K562 (cell line): Measurements from ENCODE around the gene LRP10. TPM values are rescaled to one million over a fixed set of nuclear protein-coding genes. Genes with fewer than 3 reads are reported as not detected.

Source experiments
- ESRRA ChIP-seq: fragments of 450-650 bp; IDR thresholded peaks from 2 replicates; pipeline ENCODE4 v1.6.1; 2014; ENCODE audit warnings: low read depth, mild to moderate bottlenecking, moderate library complexity, borderline replicate concordance
- FOXA1 ChIP-seq: fragments of 450-650 bp; IDR thresholded peaks from 2 replicates; pipeline ENCODE4 v1.6.1; 2016; ENCODE audit warnings: mild to moderate bottlenecking, borderline replicate concordance
- GATA2 ChIP-seq: sonication (generic); formaldehyde crosslinking; IDR thresholded peaks from 2 replicates; pipeline ENCODE4 v1.4.0; 2020; ENCODE audit warnings: mild to moderate bottlenecking, missing genetic modification reagents
- ID3 ChIP-seq, 2 experiments: fragments of 250-450 bp in 1 of 2; fragments of 450-650 bp in 1 of 2; sonication (Bioruptor Pico) in 1 of 2; IDR thresholded peaks; 2 replicates each; pipeline versions ENCODE4 v1.6.1 to v1.8.0; 2016 to 2021; ENCODE audit warnings: mild to moderate bottlenecking in 2 of 2, moderate library complexity in 2 of 2, missing compliant biosample characterization in 1 of 2, missing genetic modification characterization in 1 of 2
- JUND ChIP-seq, 2 experiments: IDR thresholded peaks; 2 replicates in 1 of 2; 3 replicates in 1 of 2; pipeline ENCODE4 v1.6.1; 2011; ENCODE audit warnings: borderline replicate concordance in 2 of 2, low read depth in 2 of 2, low read length in 2 of 2, improper control_type of control experiment in 1 of 2, missing biosample characterization in 1 of 2, missing genetic modification characterization in 1 of 2, missing genetic modification reagents in 1 of 2
- MED1 ChIP-seq: sonication (generic); formaldehyde crosslinking; IDR thresholded peaks from 2 replicates; pipeline ENCODE4 v1.8.1; 2023; ENCODE audit warnings: missing genetic modification reagents, borderline replicate concordance
- MITF ChIP-seq: IDR thresholded peaks from 2 replicates; pipeline ENCODE4 v1.6.1; 2014; ENCODE audit warnings: antibody characterized with exemption
- NR1H2 ChIP-seq: sonication (generic); formaldehyde crosslinking; IDR thresholded peaks from 2 replicates; pipeline ENCODE4 v1.4.0; 2020; ENCODE audit warnings: mild to moderate bottlenecking, missing genetic modification reagents
- POLR2A ChIP-seq: fragments of 450-650 bp; conservative IDR thresholded peaks from 2 replicates; pipeline ENCODE4 v1.6.1; 2016
- RAD21 ChIP-seq, 2 experiments: fragments of 250-450 bp in 1 of 2; fragments of 450-650 bp in 1 of 2; sonication (Bioruptor Pico) in 1 of 2; formaldehyde crosslinking in 1 of 2; IDR thresholded peaks in 1 of 2; conservative IDR thresholded peaks in 1 of 2; 2 replicates each; pipeline versions ENCODE4 v1.4.0 to v1.8.0; 2020 to 2022; ENCODE audit warnings: mild to moderate bottlenecking in 2 of 2, moderate library complexity in 1 of 2
- RBM34 ChIP-seq: fragments of 200-400 bp; formaldehyde crosslinking; IDR thresholded peaks from 2 replicates; pipeline ENCODE4 v1.6.1; 2018; ENCODE audit warnings: low read length, borderline replicate concordance; ENCODE audit not compliant: insufficient read depth
- RERE ChIP-seq: sonication (generic); formaldehyde crosslinking; IDR thresholded peaks from 2 replicates; pipeline ENCODE4 v1.8.0; 2023; ENCODE audit warnings: missing genetic modification reagents, mild to moderate bottlenecking, borderline replicate concordance
- SAFB ChIP-seq: fragments of 200-400 bp; formaldehyde crosslinking; IDR thresholded peaks from 2 replicates; pipeline ENCODE4 v1.6.1; 2017; ENCODE audit warnings: low read depth, low read length, borderline replicate concordance
- SRSF7 ChIP-seq: fragments of 200-400 bp; formaldehyde crosslinking; optimal IDR thresholded peaks from 2 replicates; pipeline ENCODE3; 2017; ENCODE audit warnings: mild to moderate bottlenecking, low read depth, low read length
- STAT5A ChIP-seq: IDR thresholded peaks from 2 replicates; pipeline ENCODE4 v1.6.1; 2012; ENCODE audit warnings: low read length, inconsistent platforms, borderline replicate concordance
- TAF15 ChIP-seq: fragments of 200-400 bp; formaldehyde crosslinking; IDR thresholded peaks from 2 replicates; pipeline ENCODE4 v1.6.1; 2017; ENCODE audit warnings: mild to moderate bottlenecking, low read depth, low read length, moderate library complexity
- ZNF274 ChIP-seq: IDR thresholded peaks from 2 replicates; pipeline ENCODE4 v1.6.1; 2011; ENCODE audit warnings: low read depth, mild to moderate bottlenecking, low read length, moderate library complexity, borderline replicate concordance
- ZNF431 ChIP-seq: sonication (generic); formaldehyde crosslinking; IDR thresholded peaks from 2 replicates; pipeline ENCODE4 v1.8.0; 2022; ENCODE audit warnings: mild to moderate bottlenecking, missing genetic modification reagents
- ZNF436 ChIP-seq: fragments of 250-450, 450-650 bp; sonication (Bioruptor Pico); formaldehyde crosslinking; IDR thresholded peaks from 2 replicates; pipeline ENCODE4 v1.7.0; 2020; ENCODE audit warnings: mild to moderate bottlenecking
- ZNF76 ChIP-seq: fragments of 250-450 bp; sonication (Bioruptor Pico); IDR thresholded peaks from 2 replicates; pipeline ENCODE4 v1.4.0; 2020; ENCODE audit warnings: mild to moderate bottlenecking, moderate library complexity, borderline replicate concordance
- polyA plus RNA-seq, 8 experiments: library from polyadenylated mRNA; depleted of rRNA in 4 of 8; stranded (reverse) in 5 of 8; unstranded in 3 of 8; fragments of >200 nt; fragmentation: Nextera tagmentation in 2 of 8; fragmentation: Illumina TruSeq in 1 of 8; extraction: Ambion mirVana in 2 of 8; extraction: Trizol in 1 of 8; gene quantifications; 2 replicates each; pipeline versions ENCODE4 v1.2.1 to v1.2.3, GENCODE V29; 2011 to 2014; ENCODE audit warnings: inconsistent platforms in 1 of 8, missing spikeins in 1 of 8
- total RNA-seq, 7 experiments: library from RNA; depleted of rRNA in 6 of 7; stranded (reverse); fragments of >200 nt in 6 of 7; fragmentation: Illumina TruSeq in 2 of 7; extraction: Trizol in 2 of 7; gene quantifications; 2 replicates each; pipeline versions ENCODE4 v1.2.1 to v1.2.3, GENCODE V29; 2011 to 2021; ENCODE audit warnings: low replicate concordance in 1 of 7

LRP10 gene
- total and polyA plus RNA-seq, 9 of the 15 experiments (the other 6 are each of a cell fraction or from before 2014, with no cell fraction given), result 1.3 to 45.5 (median 10.9) TPM

- TF ChIP-seq RERE (CRISPR knock-in tag), result no peak
- TF ChIP-seq ZNF76 (CRISPR knock-in tag), result no peak
- TF ChIP-seq RBM34, result no peak
- no peak for TF ChIP-seq STAT5A
- TF ChIP-seq NR1H2 (CRISPR knock-in tag), result peak; percentile 93; the same call in 1 of the 2 replicates
- TF ChIP-seq TAF15, result no peak
- TF ChIP-seq FOXA1, result no peak
- no peak for TF ChIP-seq SAFB
- no peak for TF ChIP-seq ZNF436 (CRISPR knock-in tag)
- TF ChIP-seq JUND (IDR thresholded peaks at IDR 0.05; ENCODE audit: borderline replicate concordance, low read depth, low read length), result peak; percentile 15; the same call in 1 of the 2 replicates
- no peak for TF ChIP-seq JUND (tag; IDR thresholded peaks at IDR 0.05; ENCODE audit: borderline replicate concordance, low read depth, low read length)
- no peak for TF ChIP-seq SRSF7
- TF ChIP-seq ZNF274, result no peak
- TF ChIP-seq ZNF431 (CRISPR knock-in tag), result peak; percentile 78
- TF ChIP-seq POLR2A, result peak; percentile 84
- no peak for TF ChIP-seq GATA2
- no peak for TF ChIP-seq RAD21 (CRISPR knock-in tag; conservative IDR thresholded peaks at IDR 0.05 in 1 of 2, IDR thresholded peaks at IDR 0.05 in 1 of 2)
- TF ChIP-seq ESRRA, result peak; percentile 54; the same call in 1 of the 2 replicates
- no peak for TF ChIP-seq MITF
- no peak for TF ChIP-seq ID3 (CRISPR knock-in tag; IDR thresholded peaks at IDR 0.05)
- TF ChIP-seq ID3 (tag; IDR thresholded peaks at IDR 0.05), result no peak
- no peak for TF ChIP-seq MED1 (CRISPR knock-in tag)
Measured at GRCh38 chr14:22886500-22887259, 15.1 kb downstream of the LRP10 start (continued).
